Endothelial cell (in vitro differentiated cells): ENCODE data around the gene EIF1. TPM values are rescaled to one million over a fixed set of nuclear protein-coding genes. Genes with fewer than 3 reads are reported as not detected.

Experiments
- DNase-seq: peaks from one replicate; pipeline ENCODE4 v3.0.0; 2021; ENCODE audit warnings: low spot score
- H3K27ac Mint-ChIP-seq: one replicate; pipeline ENCODE4 v1.8.0; 2021; ENCODE audit warnings: mixed read lengths, inconsistent platforms; ENCODE audit not compliant: unreplicated experiment
- H3K27me3 Mint-ChIP-seq: one replicate; pipeline ENCODE4 v1.8.0; 2021; ENCODE audit warnings: mild to moderate bottlenecking, moderate library complexity, mixed read lengths, inconsistent platforms; ENCODE audit not compliant: unreplicated experiment
- H3K36me3 Mint-ChIP-seq: one replicate; pipeline ENCODE4 v1.8.0; 2021; ENCODE audit warnings: mild to moderate bottlenecking, low read depth, mixed read lengths, inconsistent platforms; ENCODE audit not compliant: unreplicated experiment
- H3K4me1 Mint-ChIP-seq: one replicate; pipeline ENCODE4 v1.8.0; 2021; ENCODE audit warnings: mild to moderate bottlenecking, mixed read lengths, inconsistent platforms; ENCODE audit not compliant: unreplicated experiment
- H3K4me3 Mint-ChIP-seq: one replicate; pipeline ENCODE4 v1.8.0; 2021; ENCODE audit warnings: mild to moderate bottlenecking, mixed read lengths, inconsistent platforms; ENCODE audit not compliant: unreplicated experiment
- H3K9me3 Mint-ChIP-seq: one replicate; pipeline ENCODE4 v1.8.0; 2021; ENCODE audit warnings: mixed read lengths, inconsistent platforms; ENCODE audit not compliant: unreplicated experiment
- CTCF ChIP-seq: fragments of 200-600 bp; sonication (generic); IDR thresholded peaks from one replicate; pipeline ENCODE4 v1.5.0; 2021; ENCODE audit warnings: antibody characterized with exemption; ENCODE audit not compliant: unreplicated experiment
- total RNA-seq: library from RNA; stranded (reverse); fragmentation: NEBNext Ultra II Directional; extraction: Animal tissue kit (Norgen Biotek cat#: 25700); gene quantifications from one replicate; pipeline ENCODE4 v1.2.1, GENCODE V29; 2021; ENCODE audit not compliant: unreplicated experiment

EIF1 gene
- total RNA-seq, 1 donor from 2014 or later: 569 TPM

GRCh38 chr17:41717408-41718286 lies 29.0 kb downstream of the EIF1 start:
- H3K4me3 Mint-ChIP-seq: no peak overlapping the region
- no peaks in the 10 kb centered on the region for H3K36me3 Mint-ChIP-seq
- TF ChIP-seq CTCF: no peak
- peaks cover 9% of the 10 kb centered on the region for H3K27me3 Mint-ChIP-seq
- H3K4me1 Mint-ChIP-seq: peaks cover 22% of the 10 kb centered on the region
- H3K9me3 Mint-ChIP-seq: no peaks in the 10 kb centered on the region
- no peak for DNase-seq
- H3K27ac Mint-ChIP-seq: peak overlapping the region; percentile 67

GRCh38 chr17:41718287-41718645 lies 29.6 kb downstream of the EIF1 start:
- Mint-ChIP-seq H3K4me3 (no peak overlapping the region), H3K9me3 (no peaks in the 10 kb centered on the region), H3K36me3 (no peaks in the 10 kb centered on the region), H3K27ac (peak overlapping the region; percentile 67), H3K4me1 (peaks cover 22% of the 10 kb centered on the region), H3K27me3 (peaks cover 9% of the 10 kb centered on the region)
- TF ChIP-seq CTCF: no peak
- no peak for DNase-seq

GRCh38 chr17:41722231-41722630 lies 33.5 kb downstream of the EIF1 start:
- Mint-ChIP-seq H3K27ac (no peak overlapping the region), H3K36me3 (peaks cover 14% of the 10 kb centered on the region), H3K4me1 (peaks cover 14% of the 10 kb centered on the region), H3K9me3 (no peaks in the 10 kb centered on the region), H3K4me3 (no peak overlapping the region), H3K27me3 (peaks cover 4% of the 10 kb centered on the region)
- no peak for DNase-seq
- TF ChIP-seq CTCF: no peak

- H3K4me1 Mint-ChIP-seq: no peaks in the 10 kb centered on the region
- peaks cover 7% of the 10 kb centered on the region for H3K27me3 Mint-ChIP-seq
- no peak overlapping the region for H3K4me3 Mint-ChIP-seq
Measured at GRCh38 chr17:41723801-41724475, 35.3 kb downstream of the EIF1 start.

More at GRCh38 chr17:41723801-41724475, 35.3 kb downstream of the EIF1 start:
- no peak for TF ChIP-seq CTCF
- peaks cover 14% of the 10 kb centered on the region for H3K36me3 Mint-ChIP-seq
- no peak for DNase-seq
- H3K27ac Mint-ChIP-seq: no peak overlapping the region
- H3K9me3 Mint-ChIP-seq: no peaks in the 10 kb centered on the region
